Gastrocnemius medialis (tissue), 4 donors: ENCODE results near the gene ITIH3. TPM values are rescaled to one million over a fixed set of nuclear protein-coding genes. Genes with fewer than 3 reads are reported as not detected.

Experiments used
- ATAC-seq, 2 donors: fragments of 150-250 bp; one replicate each; pipeline ENCODE4 v1.9.1; 2016
- DNase-seq, 2 donors: peaks; one replicate each; pipeline ENCODE4 v3.0.0-alpha.2; 2019
- H3K27ac ChIP-seq, 4 donors: fragments of 200-600 bp; sonication (generic); 1 replicate in 1 of 4; 2 replicates in 3 of 4; pipeline ENCODE4 v1.5.1; 2016 to 2018; ENCODE audit warnings: mild to moderate bottlenecking in 2 of 4, moderate library complexity in 1 of 4
- H3K27me3 ChIP-seq, 3 donors: fragments of 200-600 bp; sonication (generic) in 2 of 3; 1 replicate in 1 of 3; 2 replicates in 2 of 3; pipeline versions ENCODE4 v1.5.1 to v1.6.0; 2016 to 2019; ENCODE audit warnings: mild to moderate bottlenecking in 1 of 3, moderate library complexity in 1 of 3
- H3K36me3 ChIP-seq, 2 donors: fragments of 200-600 bp; sonication (generic) in 1 of 2; one replicate each; pipeline ENCODE4 v1.5.1; 2017 to 2018
- H3K4me1 ChIP-seq, 2 donors: fragments of 200-600 bp; sonication (generic) in 1 of 2; one replicate each; pipeline ENCODE4 v1.5.1; 2016 to 2017; ENCODE audit warnings: mild to moderate bottlenecking in 2 of 2
- H3K4me3 ChIP-seq, 4 donors: fragments of 200-600 bp; sonication (generic) in 3 of 4; 1 replicate in 1 of 4; 2 replicates in 3 of 4; pipeline ENCODE4 v1.5.1; 2016 to 2019; ENCODE audit warnings: mild to moderate bottlenecking in 2 of 4
- H3K9me3 ChIP-seq, 3 donors: fragments of 200-600 bp; sonication (generic) in 2 of 3; 1 replicate in 1 of 3; 2 replicates in 2 of 3; pipeline ENCODE4 v1.5.1; 2016 to 2019
- POLR2A ChIP-seq, 2 donors: fragments of 450-650 bp; IDR thresholded peaks; one replicate each; pipeline ENCODE4 v1.6.1; 2017; ENCODE audit warnings: antibody characterized with exemption in 2 of 2, mild to moderate bottlenecking in 2 of 2, moderate library complexity in 2 of 2
- in situ Hi-C, 4 donors: fragments of 200-750 bp; cut with MboI; loops; one replicate each; pipeline versions ENCODE4 v1.15.0 to v1.8.0; 2017; ENCODE audit warnings: low sequenced_read_pairs in 4 of 4
- intact Hi-C: fragments of 100-400 bp; cut with DNase I; formaldehyde crosslinking; loops from one replicate; pipeline ENCODE4 v1.15.1; 2023; ENCODE audit warnings: low total_unique reads
- total RNA-seq, 4 donors: library from RNA; depleted of rRNA; stranded (reverse); fragments of >200 nt; gene quantifications; one replicate each; pipeline versions ENCODE4 v1.1.0 to v1.2.3, GENCODE V29; 2016
- TF ChIP-seq, protein P1 (sequence below), 5 experiments: fragments of 450-650 bp in 3 of 5; fragments of 200-600 bp in 2 of 5; sonication (generic) in 2 of 5; IDR thresholded peaks in 4 of 5; conservative IDR thresholded peaks in 1 of 5; 1 replicate in 4 of 5; 2 replicates in 1 of 5; pipeline ENCODE4 v1.5.1; 2016 to 2019; ENCODE audit warnings: antibody characterized with exemption in 5 of 5, mild to moderate bottlenecking in 3 of 5, moderate library complexity in 3 of 5

ITIH3 gene
- total RNA-seq, 4 donors from 2014 or later = 0.66 to 3.1 (median 1.5) TPM

DNA sequence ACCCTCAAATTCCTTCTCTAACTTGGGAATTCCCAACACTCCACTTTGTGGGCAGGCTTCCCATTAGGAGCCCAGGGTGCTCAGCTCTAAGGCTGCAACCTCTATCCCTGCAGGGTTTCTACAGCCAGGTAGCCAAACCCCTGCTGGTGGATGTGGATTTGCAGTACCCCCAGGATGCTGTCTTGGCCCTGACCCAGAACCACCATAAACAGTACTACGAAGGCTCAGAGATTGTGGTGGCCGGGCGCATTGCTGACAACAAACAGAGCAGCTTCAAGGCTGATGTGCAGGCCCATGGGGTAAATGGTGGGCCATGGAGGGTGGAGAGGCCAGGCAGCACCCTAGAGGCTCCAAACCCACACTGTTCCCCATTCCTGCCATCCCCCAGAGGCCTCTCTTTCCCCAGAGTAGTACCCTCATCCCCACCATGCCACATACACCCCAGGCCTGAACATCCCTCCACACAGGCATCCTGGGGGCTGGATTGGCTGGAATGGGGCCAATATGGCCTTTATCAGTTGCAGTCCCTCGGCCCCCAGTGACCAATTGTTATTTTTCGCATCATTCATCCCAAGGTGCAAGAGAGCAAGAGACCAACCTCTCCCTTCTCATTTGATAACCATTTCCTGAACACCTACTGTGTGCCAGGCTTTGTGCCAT lies 9.5 kb upstream of the ITIH3 start:
- DNase-seq (peak; percentile 1 to 6), ATAC-seq (no peak)
- no peaks in the 10 kb centered on the region for H3K36me3 ChIP-seq
- in situ Hi-C loops (no loop called here), intact Hi-C loops (no loop called here)
- no peak overlapping the region for H3K4me3 ChIP-seq
- H3K9me3 ChIP-seq = no peaks in the 10 kb centered on the region
- H3K27ac ChIP-seq = no peak overlapping the region
- H3K27me3 ChIP-seq = no peaks in the 10 kb centered on the region
- H3K4me1 ChIP-seq = no peaks in the 10 kb centered on the region
- no peak for TF ChIP-seq POLR2A (IDR thresholded peaks at IDR 0.05)
- TF ChIP-seq, protein P1, sequence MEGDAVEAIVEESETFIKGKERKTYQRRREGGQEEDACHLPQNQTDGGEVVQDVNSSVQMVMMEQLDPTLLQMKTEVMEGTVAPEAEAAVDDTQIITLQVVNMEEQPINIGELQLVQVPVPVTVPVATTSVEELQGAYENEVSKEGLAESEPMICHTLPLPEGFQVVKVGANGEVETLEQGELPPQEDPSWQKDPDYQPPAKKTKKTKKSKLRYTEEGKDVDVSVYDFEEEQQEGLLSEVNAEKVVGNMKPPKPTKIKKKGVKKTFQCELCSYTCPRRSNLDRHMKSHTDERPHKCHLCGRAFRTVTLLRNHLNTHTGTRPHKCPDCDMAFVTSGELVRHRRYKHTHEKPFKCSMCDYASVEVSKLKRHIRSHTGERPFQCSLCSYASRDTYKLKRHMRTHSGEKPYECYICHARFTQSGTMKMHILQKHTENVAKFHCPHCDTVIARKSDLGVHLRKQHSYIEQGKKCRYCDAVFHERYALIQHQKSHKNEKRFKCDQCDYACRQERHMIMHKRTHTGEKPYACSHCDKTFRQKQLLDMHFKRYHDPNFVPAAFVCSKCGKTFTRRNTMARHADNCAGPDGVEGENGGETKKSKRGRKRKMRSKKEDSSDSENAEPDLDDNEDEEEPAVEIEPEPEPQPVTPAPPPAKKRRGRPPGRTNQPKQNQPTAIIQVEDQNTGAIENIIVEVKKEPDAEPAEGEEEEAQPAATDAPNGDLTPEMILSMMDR (IDR thresholded peaks at IDR 0.05 in 4 of 5, conservative IDR thresholded peaks at IDR 0.05 in 1 of 5) = no peak

DNA sequence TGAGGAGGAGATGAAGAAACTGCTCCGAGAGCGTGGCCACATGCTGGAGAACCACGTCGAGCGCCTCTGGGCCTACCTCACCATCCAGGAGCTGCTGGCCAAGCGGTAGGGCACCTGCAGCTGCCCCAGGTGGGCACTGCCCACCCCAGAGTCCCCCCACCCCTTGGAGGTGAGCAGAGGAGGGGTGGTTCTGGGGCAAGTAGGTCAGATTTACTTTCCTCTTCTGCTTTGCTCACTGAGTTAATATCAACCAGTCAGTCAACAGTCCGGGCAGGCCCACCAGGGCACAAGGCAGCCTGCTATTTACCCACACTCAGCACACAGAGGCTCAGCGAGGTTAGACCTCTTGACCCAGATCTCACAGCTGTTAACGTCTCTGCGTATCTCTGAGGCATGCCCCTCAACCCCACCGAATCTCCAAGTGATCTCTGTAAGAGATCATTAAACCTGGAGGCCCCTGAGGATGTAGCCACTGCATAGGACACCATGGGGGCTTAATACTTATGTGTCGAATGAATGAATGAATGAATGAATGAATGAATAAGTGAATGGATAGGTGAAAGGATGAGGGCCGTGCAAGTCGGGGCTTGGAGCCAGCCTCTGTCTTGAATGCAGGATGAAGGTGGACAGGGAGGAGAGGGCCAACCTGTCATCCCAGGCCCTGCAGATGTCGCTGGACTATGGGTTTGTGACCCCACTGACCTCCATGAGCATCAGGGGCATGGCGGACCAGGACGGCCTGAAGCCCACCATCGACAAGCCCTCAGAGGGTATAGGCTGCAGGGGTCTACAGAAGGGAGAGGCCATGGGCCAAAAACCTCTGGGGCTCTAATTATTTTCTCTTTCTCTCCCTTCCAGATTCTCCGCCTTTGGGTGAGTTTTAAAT lies 8.0 kb upstream of the ITIH3 start:
- no peak for TF ChIP-seq POLR2A (IDR thresholded peaks at IDR 0.05)
- TF ChIP-seq, protein P1 (IDR thresholded peaks at IDR 0.05 in 4 of 5, conservative IDR thresholded peaks at IDR 0.05 in 1 of 5) = no peak
- H3K4me1 ChIP-seq = no peaks in the 10 kb centered on the region
- no peaks in the 10 kb centered on the region for H3K9me3 ChIP-seq
- H3K27ac ChIP-seq = no peak overlapping the region
- DNase-seq (no peak), ATAC-seq (no peak)
- H3K27me3 ChIP-seq = no peaks in the 10 kb centered on the region
- H3K36me3 ChIP-seq = no peaks in the 10 kb centered on the region
- no peak overlapping the region for H3K4me3 ChIP-seq
- in situ Hi-C loops (no loop called here), intact Hi-C loops (no loop called here)

DNA sequence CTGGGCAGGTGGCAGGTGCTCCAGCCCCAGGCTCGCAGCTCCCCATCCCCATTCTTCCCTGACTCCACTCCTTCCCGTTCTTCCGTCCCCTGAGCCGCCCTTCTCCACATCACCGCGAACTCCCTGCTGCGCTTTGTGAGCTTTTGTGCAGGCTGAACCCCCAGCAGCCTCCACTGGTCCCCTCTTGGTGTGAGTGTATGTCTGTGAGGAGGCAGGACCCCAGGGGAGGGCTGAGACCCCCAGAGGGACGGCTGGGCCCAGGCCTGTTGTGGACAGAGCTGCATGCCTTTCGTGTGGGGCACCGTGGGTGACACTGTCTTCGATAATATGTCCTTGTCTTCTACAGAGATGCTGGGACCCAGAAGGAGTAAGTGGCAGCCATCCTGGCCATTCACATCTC lies 7.3 kb upstream of the ITIH3 start:
- Histone ChIP-seq H3K9me3 (no peaks in the 10 kb centered on the region), H3K27ac (no peak overlapping the region), H3K27me3 (no peaks in the 10 kb centered on the region), H3K36me3 (no peaks in the 10 kb centered on the region), H3K4me3 (no peak overlapping the region), H3K4me1 (no peaks in the 10 kb centered on the region)
- intact Hi-C loops (no loop called here), in situ Hi-C loops (no loop called here)
- no peak for DNase-seq
- no peak for ATAC-seq
- TF ChIP-seq POLR2A (IDR thresholded peaks at IDR 0.05) = no peak
- TF ChIP-seq, protein P1 (IDR thresholded peaks at IDR 0.05 in 4 of 5, conservative IDR thresholded peaks at IDR 0.05 in 1 of 5) = no peak

DNA sequence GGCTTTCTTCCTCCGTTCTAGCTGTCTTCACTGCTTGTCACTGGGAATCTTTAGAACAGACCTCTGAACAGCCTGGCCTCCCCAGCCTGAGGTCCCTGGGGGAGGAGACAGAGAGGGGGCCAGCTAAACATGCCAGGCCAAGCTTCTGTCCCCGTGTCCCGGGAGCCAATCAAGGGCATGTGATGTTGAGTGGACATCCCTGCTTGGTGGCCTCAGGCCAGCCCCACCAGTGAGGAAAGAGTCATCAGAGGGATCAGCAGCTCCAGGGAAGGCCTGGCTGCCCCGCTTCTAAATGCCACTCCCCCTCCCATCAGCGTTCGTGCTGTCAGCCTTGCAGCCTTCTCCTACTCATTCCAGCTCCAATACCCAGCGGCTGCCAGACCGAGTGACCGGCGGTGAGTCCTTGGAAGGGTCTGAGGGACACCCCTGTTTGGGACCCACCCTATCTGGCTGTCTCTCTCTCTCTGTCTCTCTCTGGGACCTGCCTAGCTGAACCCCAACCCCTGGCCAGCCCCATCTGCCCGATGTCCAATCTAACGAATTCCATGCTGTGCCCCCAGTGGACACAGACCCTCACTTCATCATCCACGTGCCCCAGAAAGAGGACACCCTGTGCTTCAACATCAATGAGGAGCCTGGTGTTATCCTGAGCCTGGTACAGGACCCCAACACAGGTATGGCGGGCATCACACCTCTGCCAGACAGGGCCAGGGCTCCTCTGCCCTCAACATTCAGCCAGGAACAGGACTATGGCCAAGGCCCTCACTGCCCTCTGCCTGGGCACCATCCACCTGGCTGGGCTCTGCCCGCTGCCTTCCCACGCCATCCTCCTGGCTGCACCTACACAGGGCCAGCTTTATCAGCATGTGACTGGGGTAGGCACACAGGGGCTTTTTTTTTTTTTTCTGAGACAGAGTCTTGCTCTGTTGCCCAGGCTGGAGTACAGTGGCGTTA lies 6.6 kb upstream of the ITIH3 start:
- Histone ChIP-seq H3K27me3 (no peaks in the 10 kb centered on the region), H3K27ac (no peak overlapping the region), H3K9me3 (no peaks in the 10 kb centered on the region), H3K36me3 (no peaks in the 10 kb centered on the region), H3K4me1 (no peaks in the 10 kb centered on the region), H3K4me3 (no peak overlapping the region)
- ATAC-seq (no peak), DNase-seq (no peak)
- in situ Hi-C loops = no loop called here
- TF ChIP-seq POLR2A (IDR thresholded peaks at IDR 0.05) = no peak
- TF ChIP-seq, protein P1 (IDR thresholded peaks at IDR 0.05 in 4 of 5, conservative IDR thresholded peaks at IDR 0.05 in 1 of 5) = no peak
- intact Hi-C loops = no loop called here
